Nephron progenitor cell (in vitro differentiated cells): ENCODE results near the gene LAIR1.

Experiments used
- DNase-seq: peaks from one replicate; pipeline ENCODE4 v3.0.0; 2021
- H3K27ac Mint-ChIP-seq: 2 replicates; pipeline ENCODE4 v1.8.0; 2021; ENCODE audit warnings: mild to moderate bottlenecking, moderate library complexity, mixed read lengths
- H3K27me3 Mint-ChIP-seq: 2 replicates; pipeline ENCODE4 v1.8.0; 2021; ENCODE audit warnings: mild to moderate bottlenecking, low read depth, mixed read lengths; ENCODE audit not compliant: poor library complexity
- H3K36me3 Mint-ChIP-seq: 2 replicates; pipeline ENCODE4 v1.8.0; 2021; ENCODE audit warnings: low read depth, mixed read lengths
- H3K4me1 Mint-ChIP-seq: 2 replicates; pipeline ENCODE4 v1.8.0; 2021; ENCODE audit warnings: mixed read lengths
- H3K4me3 Mint-ChIP-seq: 2 replicates; pipeline ENCODE4 v1.8.0; 2021; ENCODE audit warnings: mild to moderate bottlenecking, moderate library complexity, mixed read lengths
- H3K9me3 Mint-ChIP-seq: 2 replicates; pipeline ENCODE4 v1.8.0; 2021; ENCODE audit warnings: mild to moderate bottlenecking, moderate library complexity, mixed read lengths
- TF ChIP-seq, protein P1 (sequence below): fragments of 200-600 bp; sonication (generic); IDR thresholded peaks from 2 replicates; pipeline ENCODE4 v1.5.0; 2021; ENCODE audit warnings: antibody characterized with exemption

Gene LAIR1

GRCh38 chr19:54341295-54341694 is 23.4 kb downstream of the LAIR1 start:
- no peak overlapping the region for H3K27ac Mint-ChIP-seq
- peaks cover 61% of the 10 kb centered on the region for H3K9me3 Mint-ChIP-seq
- no peak for DNase-seq
- H3K36me3 Mint-ChIP-seq = no peaks in the 10 kb centered on the region
- peaks cover 4% of the 10 kb centered on the region for H3K4me1 Mint-ChIP-seq
- H3K27me3 Mint-ChIP-seq = peaks cover 15% of the 10 kb centered on the region
- no peak overlapping the region for H3K4me3 Mint-ChIP-seq
- TF ChIP-seq, protein P1, sequence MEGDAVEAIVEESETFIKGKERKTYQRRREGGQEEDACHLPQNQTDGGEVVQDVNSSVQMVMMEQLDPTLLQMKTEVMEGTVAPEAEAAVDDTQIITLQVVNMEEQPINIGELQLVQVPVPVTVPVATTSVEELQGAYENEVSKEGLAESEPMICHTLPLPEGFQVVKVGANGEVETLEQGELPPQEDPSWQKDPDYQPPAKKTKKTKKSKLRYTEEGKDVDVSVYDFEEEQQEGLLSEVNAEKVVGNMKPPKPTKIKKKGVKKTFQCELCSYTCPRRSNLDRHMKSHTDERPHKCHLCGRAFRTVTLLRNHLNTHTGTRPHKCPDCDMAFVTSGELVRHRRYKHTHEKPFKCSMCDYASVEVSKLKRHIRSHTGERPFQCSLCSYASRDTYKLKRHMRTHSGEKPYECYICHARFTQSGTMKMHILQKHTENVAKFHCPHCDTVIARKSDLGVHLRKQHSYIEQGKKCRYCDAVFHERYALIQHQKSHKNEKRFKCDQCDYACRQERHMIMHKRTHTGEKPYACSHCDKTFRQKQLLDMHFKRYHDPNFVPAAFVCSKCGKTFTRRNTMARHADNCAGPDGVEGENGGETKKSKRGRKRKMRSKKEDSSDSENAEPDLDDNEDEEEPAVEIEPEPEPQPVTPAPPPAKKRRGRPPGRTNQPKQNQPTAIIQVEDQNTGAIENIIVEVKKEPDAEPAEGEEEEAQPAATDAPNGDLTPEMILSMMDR = no peak

DNA sequence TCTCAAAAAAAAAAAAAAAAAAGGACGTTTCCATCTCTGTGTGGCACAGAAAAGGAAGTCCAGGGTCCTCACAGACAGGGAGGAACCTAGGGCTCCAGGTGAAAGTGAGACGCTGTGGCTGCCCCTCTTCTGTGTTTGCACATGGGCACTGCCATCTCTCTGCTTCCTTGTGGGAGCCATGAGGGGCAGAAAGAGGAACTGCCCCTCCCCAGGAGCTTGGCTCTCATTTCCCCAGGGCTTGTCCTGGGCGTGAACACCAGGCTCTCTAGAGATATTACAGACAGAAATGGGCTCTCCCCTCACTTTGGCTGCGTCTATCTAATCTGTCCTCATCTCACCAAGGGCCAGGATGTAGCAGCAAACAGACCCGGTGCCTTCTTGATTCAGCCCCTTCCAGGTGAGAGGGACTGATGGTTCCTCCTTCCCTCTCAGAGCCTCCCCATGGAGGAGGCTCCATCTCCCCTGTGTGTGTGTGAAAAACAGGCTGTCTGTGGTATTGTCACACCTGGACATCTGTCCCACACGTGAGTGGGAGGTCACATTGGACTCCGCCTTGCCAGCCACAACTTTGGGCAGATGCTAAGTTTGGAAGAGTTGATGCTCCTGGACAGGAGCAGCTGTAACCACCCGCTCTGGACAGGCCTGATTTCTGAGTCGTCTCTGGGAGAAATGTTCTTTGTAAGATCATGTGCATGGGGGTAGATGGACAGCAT is 24.9 kb downstream of the LAIR1 start:
- peaks cover 12% of the 10 kb centered on the region for H3K27me3 Mint-ChIP-seq
- no peak for DNase-seq
- no peak overlapping the region for H3K27ac Mint-ChIP-seq
- H3K4me1 Mint-ChIP-seq = peaks cover 4% of the 10 kb centered on the region
- no peaks in the 10 kb centered on the region for H3K36me3 Mint-ChIP-seq
- peaks cover 61% of the 10 kb centered on the region for H3K9me3 Mint-ChIP-seq
- no peak overlapping the region for H3K4me3 Mint-ChIP-seq
- TF ChIP-seq, protein P1 = no peak

- H3K9me3 Mint-ChIP-seq = peaks cover 52% of the 10 kb centered on the region
- TF ChIP-seq, protein P1 = no peak
- peaks cover 4% of the 10 kb centered on the region for H3K4me1 Mint-ChIP-seq
- no peak overlapping the region for H3K27ac Mint-ChIP-seq
- no peak overlapping the region for H3K4me3 Mint-ChIP-seq
- peaks cover 6% of the 10 kb centered on the region for H3K27me3 Mint-ChIP-seq
- DNase-seq = no peak
- H3K36me3 Mint-ChIP-seq = no peaks in the 10 kb centered on the region
Observed at GRCh38 chr19:54338521-54338920, 26.2 kb downstream of the LAIR1 start.

DNA sequence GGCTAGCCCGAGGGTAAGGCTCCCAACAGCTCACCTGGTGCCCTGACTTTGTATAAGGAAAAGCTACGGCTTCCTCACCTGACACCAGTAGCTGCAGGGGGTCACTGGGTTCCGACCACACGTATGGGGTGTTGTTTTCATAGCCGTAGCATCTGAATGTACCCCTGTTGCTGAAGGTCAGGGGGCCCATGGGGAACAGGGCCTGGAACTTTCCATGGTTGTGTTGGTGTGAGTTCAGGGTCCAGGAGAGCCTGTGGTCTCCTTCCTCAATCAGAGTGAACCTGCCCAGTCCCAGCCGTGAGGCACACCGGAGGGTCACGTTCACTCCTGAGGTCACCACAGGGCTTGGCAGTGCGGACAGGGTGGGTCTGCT is 26.9 kb downstream of the LAIR1 start:
- peaks cover 54% of the 10 kb centered on the region for H3K9me3 Mint-ChIP-seq

GRCh38 chr19:54336893-54337857 is 27.6 kb downstream of the LAIR1 start:
- Mint-ChIP-seq H3K36me3 (no peaks in the 10 kb centered on the region), H3K4me3 (no peak overlapping the region), H3K27me3 (peaks cover 12% of the 10 kb centered on the region), H3K27ac (no peak overlapping the region), H3K4me1 (peaks cover 4% of the 10 kb centered on the region), H3K9me3 (peaks cover 58% of the 10 kb centered on the region)
- TF ChIP-seq, protein P1 = no peak
- DNase-seq = no peak

More for the DNA sequence above, 26.9 kb downstream of the LAIR1 start:
- no peak for DNase-seq
- Mint-ChIP-seq H3K4me1 (peaks cover 4% of the 10 kb centered on the region), H3K27ac (no peak overlapping the region), H3K27me3 (peaks cover 9% of the 10 kb centered on the region), H3K4me3 (no peak overlapping the region), H3K36me3 (no peaks in the 10 kb centered on the region)
- TF ChIP-seq, protein P1 = no peak
